ENCODE results near the gene CORIN.

The CORIN gene

DNA sequence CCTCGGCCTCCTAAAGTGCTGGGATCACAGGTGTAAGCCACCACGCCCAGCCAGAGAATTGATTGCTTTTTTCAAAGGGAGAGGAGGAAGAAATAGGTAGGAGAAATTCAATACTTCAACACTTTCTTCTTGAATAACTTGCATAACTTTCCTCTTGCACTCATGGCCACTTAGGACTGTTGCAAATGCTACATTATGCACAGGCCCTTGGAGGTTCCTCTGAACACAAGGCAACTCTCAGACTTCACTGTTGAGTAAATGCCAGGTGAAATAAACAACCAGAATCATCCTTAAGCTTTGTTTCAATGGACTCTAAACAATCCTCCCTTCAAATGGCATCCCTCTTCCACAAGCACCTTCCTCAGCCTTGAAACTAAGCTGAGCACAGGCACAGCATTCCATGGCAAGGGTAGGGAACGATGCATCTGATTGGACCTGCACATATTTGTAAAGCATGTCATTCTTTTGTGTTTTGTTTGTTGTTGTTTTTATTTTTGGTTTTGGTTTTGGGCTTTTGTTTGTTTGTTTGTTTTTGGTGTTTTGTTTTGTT is 28.1 kb downstream of the CORIN start:
- no peaks in the 10 kb centered on the region for H3K9me3 ChIP-seq
- intact Hi-C loops (cut with DNase I; ENCODE audit: low total_unique reads), result no loop called here
- no peaks in the 10 kb centered on the region for H3K36me3 ChIP-seq
- H3K4me3 ChIP-seq, result no peak overlapping the region
- DNase-seq, result no peak
- no peak for TF ChIP-seq CTCF (IDR thresholded peaks at IDR 0.05)
- no peaks in the 10 kb centered on the region for H3K4me1 ChIP-seq
- no peak overlapping the region for H3K27ac ChIP-seq
- H3K27me3 ChIP-seq, result no peaks in the 10 kb centered on the region

DNA sequence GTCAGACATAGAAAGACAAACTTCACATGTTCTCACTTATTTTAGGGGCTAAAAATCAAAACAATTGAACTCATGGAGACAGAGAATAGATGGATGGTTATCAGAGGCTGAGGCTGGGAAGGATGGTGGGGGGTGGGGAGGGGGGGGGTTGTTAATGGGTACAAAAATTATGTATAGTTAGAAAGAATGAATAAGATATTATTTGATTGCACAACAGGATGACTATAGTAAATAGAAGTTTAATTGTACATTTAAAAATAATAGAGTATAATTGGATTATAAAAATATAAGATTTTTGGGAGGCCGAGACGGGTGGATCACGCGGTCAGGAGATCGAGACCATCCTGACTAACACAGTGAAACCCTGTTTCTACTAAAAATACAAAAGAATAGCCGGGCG is 33.3 kb downstream of the CORIN start:
- H3K27me3 ChIP-seq, result no peaks in the 10 kb centered on the region
- no peak overlapping the region for H3K27ac ChIP-seq
- DNase-seq, result no peak
- H3K9me3 ChIP-seq, result no peaks in the 10 kb centered on the region
- H3K4me3 ChIP-seq, result no peak overlapping the region
- TF ChIP-seq CTCF (IDR thresholded peaks at IDR 0.05), result no peak
- intact Hi-C loops (cut with DNase I; ENCODE audit: low total_unique reads), result no loop called here
- H3K4me1 ChIP-seq, result no peaks in the 10 kb centered on the region
- no peaks in the 10 kb centered on the region for H3K36me3 ChIP-seq

DNA sequence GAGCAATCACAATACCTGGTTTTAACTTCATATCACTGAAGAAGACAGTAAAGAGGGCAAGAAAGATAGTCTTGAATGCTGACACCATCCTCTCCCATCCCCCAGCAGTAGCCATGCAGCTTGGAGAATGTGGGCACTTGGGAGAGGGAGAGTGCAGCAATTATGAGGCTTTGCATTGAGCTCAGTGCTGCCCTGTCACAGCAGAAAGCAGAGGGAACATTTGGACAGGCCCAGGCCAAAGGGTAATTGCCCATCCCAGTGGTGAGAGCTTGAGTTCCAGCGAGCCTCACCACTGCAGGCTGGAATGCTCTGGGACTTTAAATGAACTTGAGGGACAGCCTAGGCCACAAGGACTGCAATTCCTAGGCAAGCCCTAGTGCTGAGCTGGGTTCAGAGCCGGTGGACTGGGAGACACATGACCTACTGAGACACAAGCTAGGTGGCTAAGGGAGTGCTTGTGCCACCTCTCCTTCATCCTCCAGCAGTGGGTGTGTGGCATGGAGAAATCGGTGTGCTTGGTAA is 36.3 kb downstream of the CORIN start:
- Histone ChIP-seq H3K27ac (no peak overlapping the region), H3K4me1 (no peaks in the 10 kb centered on the region), H3K27me3 (no peaks in the 10 kb centered on the region), H3K4me3 (no peak overlapping the region), H3K9me3 (no peaks in the 10 kb centered on the region), H3K36me3 (no peaks in the 10 kb centered on the region)
- TF ChIP-seq CTCF (IDR thresholded peaks at IDR 0.05), result no peak
- intact Hi-C loops (cut with DNase I; ENCODE audit: low total_unique reads), result no loop called here
- no peak for DNase-seq

DNA sequence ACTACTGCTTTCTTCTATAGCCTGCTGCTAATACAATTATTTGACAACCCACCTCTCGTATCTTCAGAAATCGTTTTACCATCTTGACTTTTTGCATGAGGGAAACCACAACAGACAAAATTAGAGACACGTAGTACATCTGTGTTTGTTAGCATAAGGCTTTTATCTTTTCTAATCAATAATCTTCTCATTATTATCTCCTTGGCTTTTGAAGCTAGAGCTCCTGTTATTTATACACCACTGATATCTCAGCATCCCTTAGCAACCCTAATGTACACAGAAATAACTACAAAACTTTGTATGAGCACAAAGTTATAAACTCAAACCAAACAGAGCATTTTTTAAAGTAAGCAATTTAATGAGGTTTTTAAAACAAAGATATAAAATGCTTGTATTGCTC is 39.7 kb downstream of the CORIN start:
- no peaks in the 10 kb centered on the region for H3K27me3 ChIP-seq
- no peak for TF ChIP-seq CTCF (IDR thresholded peaks at IDR 0.05)
- no peaks in the 10 kb centered on the region for H3K9me3 ChIP-seq
- no peaks in the 10 kb centered on the region for H3K36me3 ChIP-seq
- H3K27ac ChIP-seq, result no peak overlapping the region
- H3K4me3 ChIP-seq, result no peak overlapping the region
- intact Hi-C loops (cut with DNase I; ENCODE audit: low total_unique reads), result no loop called here
- H3K4me1 ChIP-seq, result no peaks in the 10 kb centered on the region
- no peak for DNase-seq

DNA sequence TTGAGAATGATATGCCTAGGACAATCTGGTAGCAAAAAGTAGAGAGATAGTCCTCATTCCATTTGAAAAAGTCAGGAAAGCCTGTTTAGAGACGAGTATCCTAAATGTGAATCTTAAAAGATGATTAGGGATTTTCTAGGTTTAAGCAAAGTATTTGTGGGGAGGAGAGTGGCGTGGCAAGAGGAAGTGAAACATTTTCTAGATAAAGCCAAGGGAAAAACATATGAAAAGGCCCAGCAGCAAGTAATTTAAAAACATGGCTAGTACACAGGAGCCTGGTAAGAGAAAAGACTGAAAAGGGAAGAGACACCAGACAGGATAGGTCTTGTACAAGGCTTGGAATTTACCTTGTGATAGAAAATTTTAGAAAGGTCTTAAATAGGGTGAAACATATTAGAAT is 45.9 kb downstream of the CORIN start:
- no peak overlapping the region for H3K27ac ChIP-seq
- H3K9me3 ChIP-seq, result no peaks in the 10 kb centered on the region
- no peak for TF ChIP-seq CTCF (IDR thresholded peaks at IDR 0.05)
- H3K4me3 ChIP-seq, result no peak overlapping the region
- intact Hi-C loops (cut with DNase I; ENCODE audit: low total_unique reads), result no loop called here
- H3K4me1 ChIP-seq, result no peaks in the 10 kb centered on the region
- no peaks in the 10 kb centered on the region for H3K27me3 ChIP-seq
- no peaks in the 10 kb centered on the region for H3K36me3 ChIP-seq
- DNase-seq, result no peak

GRCh38 chr4:47790105-47790504 is 47.8 kb downstream of the CORIN start:
- intact Hi-C loops (cut with DNase I; ENCODE audit: low total_unique reads), result no loop called here
- TF ChIP-seq CTCF (IDR thresholded peaks at IDR 0.05), result no peak

More at GRCh38 chr4:47790105-47790504, 47.8 kb downstream of the CORIN start:
- no peak for DNase-seq
- Histone ChIP-seq H3K4me1 (no peaks in the 10 kb centered on the region), H3K27me3 (no peaks in the 10 kb centered on the region), H3K36me3 (no peaks in the 10 kb centered on the region), H3K9me3 (no peaks in the 10 kb centered on the region), H3K27ac (no peak overlapping the region), H3K4me3 (no peak overlapping the region)
